SIG-M5 treated with dmso at 0.1 percent for 504 hours (cell line): ENCODE data around the gene NPPA.
A peak's percentile ranks its signal among the peaks of the same experiment; 100 is the strongest.

Source experiments
- DNase-seq: peaks from one replicate; lab custom pipeline; 2025; ENCODE audit not compliant: unreplicated experiment; lab: John Stamatoyannopoulos, UW

Gene NPPA

GRCh38 chr1:11874624-11875023 is 27.0 kb upstream of the NPPA start:
- DNase-seq, result no peak

GRCh38 chr1:11874258-11874562 is 26.6 kb upstream of the NPPA start:
- DNase-seq, result no peak

- DNase-seq, result no peak
Observed at GRCh38 chr1:11873395-11874257, 26.0 kb upstream of the NPPA start.

GRCh38 chr1:11872545-11872944 is 25.0 kb upstream of the NPPA start:
- no peak for DNase-seq

- no peak for DNase-seq
Observed at GRCh38 chr1:11869650-11870207, 22.1 kb upstream of the NPPA start.

GRCh38 chr1:11869104-11869503 is 21.5 kb upstream of the NPPA start:
- DNase-seq, result no peak

GRCh38 chr1:11868331-11868980 is 20.9 kb upstream of the NPPA start:
- no peak for DNase-seq

- DNase-seq, result no peak
Observed at GRCh38 chr1:11862890-11863289, 15.3 kb upstream of the NPPA start.

GRCh38 chr1:11860587-11860986 is 13.0 kb upstream of the NPPA start:
- no peak for DNase-seq

- no peak for DNase-seq
Observed at GRCh38 chr1:11860083-11860482, 12.5 kb upstream of the NPPA start.

GRCh38 chr1:11858968-11859871 is 11.6 kb upstream of the NPPA start:
- DNase-seq, result peak; percentile 35

GRCh38 chr1:11858613-11858967 is 11.0 kb upstream of the NPPA start, which contains the start of gene NPPB:
Gene NPPB (minus strand): TSS chr1:11858945. CDS start chr1:11858833, 112 bp downstream.
- no peak for DNase-seq

- DNase-seq, result no peak
Observed at GRCh38 chr1:11858158-11858557, 10.6 kb upstream of the NPPA start.

- no peak for DNase-seq
Observed at GRCh38 chr1:11857164-11857851, 9.7 kb upstream of the NPPA start.

GRCh38 chr1:11856698-11857097 is 9.1 kb upstream of the NPPA start:
- DNase-seq, result no peak

GRCh38 chr1:11855430-11855829 is 7.8 kb upstream of the NPPA start:
- no peak for DNase-seq

- DNase-seq, result no peak
Observed at GRCh38 chr1:11854519-11854918, 6.9 kb upstream of the NPPA start.

- DNase-seq, result peak; percentile 90
Observed at GRCh38 chr1:11851180-11851579, 3.6 kb upstream of the NPPA start.

GRCh38 chr1:11850156-11850555 is 2.6 kb upstream of the NPPA start:
- DNase-seq, result no peak

- no peak for DNase-seq
Observed at GRCh38 chr1:11848373-11848700, 754 bp upstream of the NPPA start.
